OCI-LY3 (cell line): ENCODE data around the gene C10orf105.

Experiments
- H2AFZ ChIP-seq: fragments of 200-600, 300-600 bp; shearing (Covaris generic); 2 replicates; pipeline ENCODE4 v1.6.0; 2014; ENCODE audit warnings: antibody characterized with exemption, low read depth, low read length
- H3K27ac ChIP-seq: fragments of 200-600, 300-600 bp; sonication (generic); 2 replicates; pipeline ENCODE4 v1.5.1; 2014; ENCODE audit warnings: mild to moderate bottlenecking, low read length, moderate library complexity, mixed read lengths
- H3K27me3 ChIP-seq: fragments of 200-600, 300-600 bp; sonication (generic); 2 replicates; pipeline ENCODE4 v1.6.1; 2014; ENCODE audit warnings: low read depth, low read length, mixed read lengths
- H3K36me3 ChIP-seq: fragments of 200-600, 300-600 bp; sonication (generic); replicated peaks from 2 replicates; pipeline ENCODE3; 2014; ENCODE audit warnings: low read depth, low read length, mixed read lengths
- H3K4me1 ChIP-seq: fragments of 300-600, 200-600 bp; sonication (generic); 2 replicates; pipeline ENCODE4 v1.6.1; 2014; ENCODE audit warnings: low read length, mixed read lengths
- H3K4me2 ChIP-seq: fragments of 200-600, 300-600 bp; sonication (generic); 2 replicates; pipeline ENCODE4 v1.6.1; 2014; ENCODE audit warnings: low read length, mixed read lengths
- H3K4me3 ChIP-seq: fragments of 300-600, 200-600 bp; sonication (generic); 2 replicates; pipeline ENCODE4 v1.5.1; 2014; ENCODE audit warnings: antibody characterized with exemption, mild to moderate bottlenecking, low read length, moderate library complexity
- H3K79me2 ChIP-seq: fragments of 300-600, 200-600 bp; shearing (Covaris generic); 2 replicates; pipeline ENCODE4 v1.6.1; 2014; ENCODE audit warnings: mild to moderate bottlenecking, low read length, mixed read lengths
- H3K9ac ChIP-seq: fragments of 300-600, 200-600 bp; shearing (Covaris generic); 2 replicates; pipeline ENCODE4 v1.6.0; 2014; ENCODE audit warnings: mild to moderate bottlenecking, low read length, moderate library complexity
- H3K9me3 ChIP-seq: fragments of 200-600, 300-600 bp; shearing (Covaris generic); 2 replicates; pipeline ENCODE4 v1.6.1; 2014; ENCODE audit warnings: low read length, mixed read lengths; ENCODE audit not compliant: insufficient read depth
- H4K20me1 ChIP-seq: fragments of 200-600, 300-600 bp; sonication (generic); 2 replicates; pipeline ENCODE4 v1.6.1; 2016; ENCODE audit warnings: low read length, mixed read lengths; ENCODE audit not compliant: insufficient read depth
- EZH2phosphoT487 ChIP-seq: fragments of 200-600 bp; shearing (Covaris generic); IDR thresholded peaks from 2 replicates; pipeline ENCODE4 v1.6.1; 2018; ENCODE audit warnings: antibody characterized with exemption, mixed run types, low read depth
- TF ChIP-seq, protein P1 (sequence below): fragments of 200-600, 300-600 bp; sonication (generic); IDR thresholded peaks from 2 replicates; pipeline ENCODE4 v1.5.1; 2014; ENCODE audit warnings: antibody characterized with exemption, low read length, low read depth

C10orf105 gene

GRCh38 chr10:71698737-71699136 is 20.8 kb downstream of the C10orf105 start:
- no peaks in the 10 kb centered on the region for H4K20me1 ChIP-seq

DNA sequence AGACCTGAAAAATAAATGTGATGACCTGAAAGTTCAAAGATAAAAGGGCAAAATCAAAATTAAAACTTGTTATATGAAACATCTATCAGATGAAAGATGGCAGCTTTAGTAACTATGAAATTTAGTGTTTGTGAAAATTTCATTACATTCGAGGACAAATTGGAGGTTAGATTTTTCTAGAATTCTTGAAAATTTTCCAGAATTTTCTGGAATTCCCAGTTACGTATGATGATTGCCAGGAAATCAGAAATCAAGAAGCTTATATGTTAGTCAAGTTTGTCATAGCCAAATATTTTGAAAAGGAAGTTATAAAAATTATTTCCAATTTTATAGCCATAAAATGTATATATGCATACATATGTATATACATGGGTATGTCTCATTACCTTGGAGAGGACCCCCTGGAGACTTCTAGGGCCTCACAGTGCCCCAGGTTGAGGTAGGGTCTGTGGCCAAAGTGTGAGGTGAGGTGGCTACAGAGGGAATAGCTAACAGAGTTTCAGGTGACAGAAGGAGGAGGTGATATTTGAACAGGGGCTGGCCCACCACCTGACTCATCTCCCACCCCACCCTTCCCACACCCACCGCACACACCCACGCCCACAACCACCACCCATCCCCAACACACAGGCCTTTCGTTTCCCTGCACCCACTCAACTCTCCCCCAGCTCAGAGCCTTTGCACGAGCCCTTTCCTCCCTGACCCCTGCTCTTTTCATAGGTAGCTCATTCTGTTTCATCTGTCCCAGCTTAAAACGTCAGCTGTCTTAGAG is 21.5 kb downstream of the C10orf105 start:
- H3K79me2 ChIP-seq = no peaks in the 10 kb centered on the region
- no peak overlapping the region for H3K9ac ChIP-seq
- no peaks in the 10 kb centered on the region for H4K20me1 ChIP-seq
- no peaks in the 10 kb centered on the region for H3K9me3 ChIP-seq
- no peak overlapping the region for H2AFZ ChIP-seq
- no peaks in the 10 kb centered on the region for H3K36me3 ChIP-seq
- H3K4me3 ChIP-seq = no peak overlapping the region
- no peak for TF ChIP-seq EZH2phosphoT487
- TF ChIP-seq, protein P1, sequence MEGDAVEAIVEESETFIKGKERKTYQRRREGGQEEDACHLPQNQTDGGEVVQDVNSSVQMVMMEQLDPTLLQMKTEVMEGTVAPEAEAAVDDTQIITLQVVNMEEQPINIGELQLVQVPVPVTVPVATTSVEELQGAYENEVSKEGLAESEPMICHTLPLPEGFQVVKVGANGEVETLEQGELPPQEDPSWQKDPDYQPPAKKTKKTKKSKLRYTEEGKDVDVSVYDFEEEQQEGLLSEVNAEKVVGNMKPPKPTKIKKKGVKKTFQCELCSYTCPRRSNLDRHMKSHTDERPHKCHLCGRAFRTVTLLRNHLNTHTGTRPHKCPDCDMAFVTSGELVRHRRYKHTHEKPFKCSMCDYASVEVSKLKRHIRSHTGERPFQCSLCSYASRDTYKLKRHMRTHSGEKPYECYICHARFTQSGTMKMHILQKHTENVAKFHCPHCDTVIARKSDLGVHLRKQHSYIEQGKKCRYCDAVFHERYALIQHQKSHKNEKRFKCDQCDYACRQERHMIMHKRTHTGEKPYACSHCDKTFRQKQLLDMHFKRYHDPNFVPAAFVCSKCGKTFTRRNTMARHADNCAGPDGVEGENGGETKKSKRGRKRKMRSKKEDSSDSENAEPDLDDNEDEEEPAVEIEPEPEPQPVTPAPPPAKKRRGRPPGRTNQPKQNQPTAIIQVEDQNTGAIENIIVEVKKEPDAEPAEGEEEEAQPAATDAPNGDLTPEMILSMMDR = no peak
- no peak overlapping the region for H3K27ac ChIP-seq
- peaks cover 44% of the 10 kb centered on the region for H3K4me1 ChIP-seq
- H3K27me3 ChIP-seq = peaks cover 7% of the 10 kb centered on the region; the same call in 1 of the 2 replicates
- no peak overlapping the region for H3K4me2 ChIP-seq

More at GRCh38 chr10:71698737-71699136, 20.8 kb downstream of the C10orf105 start:
- Histone ChIP-seq H3K4me1 (peaks cover 38% of the 10 kb centered on the region), H3K36me3 (no peaks in the 10 kb centered on the region), H3K9me3 (no peaks in the 10 kb centered on the region), H3K27ac (no peak overlapping the region), H3K9ac (no peak overlapping the region), H3K4me3 (no peak overlapping the region), H3K4me2 (no peak overlapping the region), H3K27me3 (peaks cover 7% of the 10 kb centered on the region; the same call in 1 of the 2 replicates), H3K79me2 (no peaks in the 10 kb centered on the region), H2AFZ (no peak overlapping the region)
- TF ChIP-seq EZH2phosphoT487 = no peak
- TF ChIP-seq, protein P1 = no peak

GRCh38 chr10:71696628-71697326 is 22.8 kb downstream of the C10orf105 start:
- H3K4me2 ChIP-seq = peak overlapping the region; percentile 28; the same call in 1 of the 2 replicates
- no peak for TF ChIP-seq EZH2phosphoT487
- TF ChIP-seq, protein P1 = peak; percentile 78
- H4K20me1 ChIP-seq = no peaks in the 10 kb centered on the region
- peaks cover 49% of the 10 kb centered on the region for H3K4me1 ChIP-seq
- no peak overlapping the region; the same call in 1 of the 2 replicates for H3K9ac ChIP-seq
- no peaks in the 10 kb centered on the region for H3K79me2 ChIP-seq
- H3K27ac ChIP-seq = no peak overlapping the region
- no peak overlapping the region for H3K4me3 ChIP-seq
- no peaks in the 10 kb centered on the region for H3K36me3 ChIP-seq
- no peak overlapping the region for H2AFZ ChIP-seq
- H3K27me3 ChIP-seq = peaks cover 14% of the 10 kb centered on the region
- H3K9me3 ChIP-seq = no peaks in the 10 kb centered on the region
